ENCODE results near the gene MAP10. TPM values are rescaled to one million over a fixed set of nuclear protein-coding genes. Genes with fewer than 3 reads are reported as not detected.

Gene MAP10
- total RNA-seq, 1 experiment from 2014 or later, result 1.2 TPM

GRCh38 chr1:232841823-232842565 is 36.8 kb downstream of the MAP10 start:
- no peak overlapping the region for H3K27ac ChIP-seq (ENCODE audit: insufficient read length, low read depth, low read length)
- no peak overlapping the region for H3K4me2 ChIP-seq (ENCODE audit: insufficient read depth, insufficient read length, low read length)
- Mint-ChIP-seq H3K4me1 (peaks cover 2 to 4% of the 10 kb centered on the region in 2 experiments; a peak in 2 of 4 replicates), H3K36me3 (ENCODE audit: insufficient read depth in 1 of 3, low read depth in 3 of 3) (peaks cover 0 to 18% (median 1%) of the 10 kb centered on the region in 3 experiments; a peak in 5 of 7 replicates), H3K4me3 (no peak overlapping the region), H3K27ac (no peak overlapping the region), H3K9me3 (peaks cover 19 to 23% of the 10 kb centered on the region in 2 experiments), H3K27me3 (ENCODE audit: low read depth) (peaks cover 2% of the 10 kb centered on the region)
- H3K9me3 ChIP-seq (ENCODE audit: control insufficient read depth, low read depth, low read length), result no peaks in the 10 kb centered on the region
- H2BK20ac ChIP-seq (ENCODE audit: low read depth, low read length, poor library complexity, severe bottlenecking), result no peak overlapping the region
- no peak overlapping the region for H3K23ac ChIP-seq (ENCODE audit: insufficient read length, low read depth, low read length)
- H3K4ac ChIP-seq (ENCODE audit: low read depth, low read length), result no peak overlapping the region
- no peak overlapping the region for H2BK5ac ChIP-seq (ENCODE audit: insufficient read length, low read length)
- WGBS (ENCODE audit: extremely low coverage, insufficient read length, low lambda C conversion rate), result no CpG with 5 or more reads among the region's 6 CpGs
- no peak overlapping the region for H3K9ac ChIP-seq (ENCODE audit: extremely low read depth, insufficient read length, low read length)
- no peaks in the 10 kb centered on the region for H3K4me1 ChIP-seq (ENCODE audit: insufficient read depth, low read length)
- H4K5ac ChIP-seq (ENCODE audit: insufficient read length, low read depth, low read length), result no peak overlapping the region
- no peak overlapping the region for H2AFZ ChIP-seq (ENCODE audit: low read length)
- H4K91ac ChIP-seq (ENCODE audit: insufficient read length, low read depth, low read length), result no peak overlapping the region
- no peak overlapping the region for H3K14ac ChIP-seq (ENCODE audit: insufficient read depth, low read length)
- no peak overlapping the region for H3K18ac ChIP-seq (ENCODE audit: insufficient read length, low read depth, low read length)
- H3T11ph ChIP-seq (ENCODE audit: low read length), result no peak overlapping the region
- no peak overlapping the region for H2BK120ac ChIP-seq (ENCODE audit: low read depth, low read length, poor library complexity, severe bottlenecking)
- no peak for DNase-seq
- no peak overlapping the region for H3K56ac ChIP-seq (ENCODE audit: insufficient read length, low read depth, low read length)
- H4K8ac ChIP-seq (replicated peaks; ENCODE audit: insufficient read length, low read depth, low read length), result no peak overlapping the region
- no peaks in the 10 kb centered on the region for H3K79me1 ChIP-seq (ENCODE audit: insufficient read depth, low read depth, low read length, poor library complexity, severe bottlenecking)
- no peaks in the 10 kb centered on the region for H4K20me1 ChIP-seq (ENCODE audit: control insufficient read depth, insufficient read depth, insufficient read length)
- no peak overlapping the region for H2AK5ac ChIP-seq (ENCODE audit: insufficient read length, low read length)
- no peak overlapping the region for H2BK12ac ChIP-seq (ENCODE audit: insufficient read length, low read depth, low read length)
- no peak overlapping the region for H2BK15ac ChIP-seq (ENCODE audit: low read depth, low read length)
- H3K27me3 ChIP-seq (ENCODE audit: insufficient read depth, low read length), result no peaks in the 10 kb centered on the region
- no peaks in the 10 kb centered on the region for H3K23me2 ChIP-seq (ENCODE audit: insufficient read length, low read depth, low read length, poor library complexity, severe bottlenecking)
- TF ChIP-seq CTCF (conservative IDR thresholded peaks at IDR 0.05), result no peak
- no peaks in the 10 kb centered on the region for H3K79me2 ChIP-seq (ENCODE audit: insufficient read depth, low read length)
